GM06990 (cell line): Measurements from ENCODE around the gene MSH3.
"Not testable (repeated sequence)": the region's sequence is repeated elsewhere in the genome, so short reads cannot be mapped to it uniquely, and the experiment has no call there.

Experiments
- DNase-seq: peaks from one replicate; pipeline ENCODE4 v3.0.0-alpha.2; 2011; ENCODE audit not compliant: insufficient read length; ENCODE audit errors: extremely low read depth
- H3K27me3 ChIP-seq: replicated peaks from 2 replicates; pipeline ENCODE4 v1.6.0; 2011; ENCODE audit warnings: low read length; ENCODE audit not compliant: control insufficient read depth, insufficient read depth
- H3K36me3 ChIP-seq: 2 replicates; pipeline ENCODE4 v1.5.1; 2011; ENCODE audit warnings: low read length; ENCODE audit not compliant: control insufficient read depth, insufficient read depth
- H3K4me3 ChIP-seq: replicated peaks from 2 replicates; pipeline ENCODE4 v1.5.1; 2011; ENCODE audit warnings: low read depth, mild to moderate bottlenecking, control low read depth, low read length
- TF ChIP-seq, protein P1 (sequence below): IDR thresholded peaks from 2 replicates; pipeline ENCODE4 v1.5.1; 2011; ENCODE audit warnings: low read length, control low read depth, mild to moderate bottlenecking, inconsistent platforms; ENCODE audit not compliant: insufficient read depth, poor library complexity, severe bottlenecking

Gene MSH3

DNA sequence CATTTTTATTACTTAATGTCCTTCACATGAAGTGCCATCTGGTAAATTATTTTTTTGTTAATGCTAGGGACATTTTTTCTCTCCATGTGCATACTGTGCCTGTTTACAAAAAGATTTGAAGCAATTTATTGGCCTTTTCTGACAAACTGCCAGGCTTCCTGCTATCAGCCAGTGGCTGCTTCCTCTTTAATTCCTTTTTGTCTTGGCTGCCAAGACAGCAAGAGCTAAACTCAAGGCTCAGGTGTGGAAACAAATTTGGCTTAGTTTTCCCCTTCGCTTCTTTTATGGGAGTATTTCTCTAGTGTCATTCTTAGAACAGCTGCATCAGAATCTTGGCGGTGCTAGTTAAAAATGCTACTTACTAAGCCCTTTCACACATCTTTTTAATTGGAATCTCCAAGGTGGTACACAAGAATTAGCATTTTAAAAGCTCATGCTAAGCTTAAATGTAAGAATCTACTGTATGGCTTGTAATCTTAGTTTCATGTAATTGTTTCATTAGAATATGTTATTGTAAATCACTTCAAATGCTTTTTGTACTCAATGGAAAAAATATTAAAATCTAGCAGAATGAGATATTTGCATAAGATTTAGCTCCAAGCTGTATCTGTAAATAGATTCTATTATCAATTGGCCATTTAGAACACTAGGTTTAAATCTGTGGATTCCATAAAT lies 171.5 kb downstream of the MSH3 start:
- Histone ChIP-seq H3K36me3 (peaks cover 1% of the 10 kb centered on the region), H3K27me3 (no peaks in the 10 kb centered on the region), H3K4me3 (no peak overlapping the region)
- DNase-seq: no peak
- TF ChIP-seq, protein P1, sequence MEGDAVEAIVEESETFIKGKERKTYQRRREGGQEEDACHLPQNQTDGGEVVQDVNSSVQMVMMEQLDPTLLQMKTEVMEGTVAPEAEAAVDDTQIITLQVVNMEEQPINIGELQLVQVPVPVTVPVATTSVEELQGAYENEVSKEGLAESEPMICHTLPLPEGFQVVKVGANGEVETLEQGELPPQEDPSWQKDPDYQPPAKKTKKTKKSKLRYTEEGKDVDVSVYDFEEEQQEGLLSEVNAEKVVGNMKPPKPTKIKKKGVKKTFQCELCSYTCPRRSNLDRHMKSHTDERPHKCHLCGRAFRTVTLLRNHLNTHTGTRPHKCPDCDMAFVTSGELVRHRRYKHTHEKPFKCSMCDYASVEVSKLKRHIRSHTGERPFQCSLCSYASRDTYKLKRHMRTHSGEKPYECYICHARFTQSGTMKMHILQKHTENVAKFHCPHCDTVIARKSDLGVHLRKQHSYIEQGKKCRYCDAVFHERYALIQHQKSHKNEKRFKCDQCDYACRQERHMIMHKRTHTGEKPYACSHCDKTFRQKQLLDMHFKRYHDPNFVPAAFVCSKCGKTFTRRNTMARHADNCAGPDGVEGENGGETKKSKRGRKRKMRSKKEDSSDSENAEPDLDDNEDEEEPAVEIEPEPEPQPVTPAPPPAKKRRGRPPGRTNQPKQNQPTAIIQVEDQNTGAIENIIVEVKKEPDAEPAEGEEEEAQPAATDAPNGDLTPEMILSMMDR: no peak

GRCh38 chr5:80834710-80835109 lies 180.3 kb downstream of the MSH3 start:
- H3K36me3 ChIP-seq: no peaks in the 10 kb centered on the region
- no peak for DNase-seq
- H3K27me3 ChIP-seq: no peaks in the 10 kb centered on the region
- TF ChIP-seq, protein P1: no peak
- no peak overlapping the region for H3K4me3 ChIP-seq

GRCh38 chr5:80835128-80835527 lies 180.7 kb downstream of the MSH3 start:
- Histone ChIP-seq H3K27me3 (no peaks in the 10 kb centered on the region), H3K36me3 (no peaks in the 10 kb centered on the region), H3K4me3 (no peak overlapping the region)
- TF ChIP-seq, protein P1: no peak
- DNase-seq: no peak

GRCh38 chr5:80837679-80838078 lies 183.2 kb downstream of the MSH3 start:
- TF ChIP-seq, protein P1: no peak
- peak; percentile 32 for DNase-seq
- no peaks in the 10 kb centered on the region for H3K36me3 ChIP-seq

GRCh38 chr5:80841026-80841797 lies 186.8 kb downstream of the MSH3 start:
- not testable (repeated sequence) for H3K27me3 ChIP-seq, H3K4me3 ChIP-seq, DNase-seq, H3K36me3 ChIP-seq

More at GRCh38 chr5:80837679-80838078, 183.2 kb downstream of the MSH3 start:
- no peak overlapping the region for H3K4me3 ChIP-seq
- no peaks in the 10 kb centered on the region for H3K27me3 ChIP-seq

GRCh38 chr5:80846422-80846821 lies 192.0 kb downstream of the MSH3 start:
- not testable (repeated sequence) for H3K27me3 ChIP-seq

DNA sequence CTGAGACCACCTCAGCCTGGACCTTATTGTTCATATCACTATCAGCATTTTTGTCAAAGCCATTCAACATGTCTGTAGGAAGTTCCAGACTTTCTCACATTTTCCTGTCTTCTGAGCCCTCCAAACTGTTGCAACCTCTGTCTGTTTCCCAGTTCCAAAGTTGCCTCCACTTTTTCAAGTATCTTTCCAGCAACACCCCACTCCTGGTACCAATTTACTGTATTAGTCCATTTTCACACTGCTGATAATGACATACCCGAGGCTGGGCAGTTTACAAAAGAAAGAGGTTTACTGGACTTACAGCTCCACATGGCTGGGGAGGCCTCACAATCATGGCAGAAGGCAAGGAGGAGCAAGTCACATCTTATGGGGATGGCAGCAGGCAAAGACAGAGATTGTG lies 195.7 kb downstream of the MSH3 start:
- not testable (repeated sequence) for H3K36me3 ChIP-seq, DNase-seq

More at GRCh38 chr5:80846422-80846821, 192.0 kb downstream of the MSH3 start:
- H3K36me3 ChIP-seq, H3K4me3 ChIP-seq, DNase-seq: not testable (repeated sequence)

More for the DNA sequence above, 195.7 kb downstream of the MSH3 start:
- not testable (repeated sequence) for H3K27me3 ChIP-seq, H3K4me3 ChIP-seq
